GM12878 (cell line): ENCODE results near the gene KMO. TPM values are rescaled to one million over a fixed set of nuclear protein-coding genes. Genes with fewer than 3 reads are reported as not detected.

ENCODE experiments used
- ATAC-seq: fragments of 200-7000 bp; cut with Tn5 transposase; 3 replicates; pipeline ENCODE4 v1.9.1; 2020; ENCODE audit warnings: mild to moderate bottlenecking, moderate library complexity
- BruUV-seq: library from RNA; stranded (reverse); fragments of 400-500 nt; replicated peaks from 2 replicates; lab custom pipeline; 2021; lab: Mats Ljungman, UMichigan
- CTCF ChIA-PET: fragments of 300-600 bp; sonication (Branson Sonifier 250); formaldehyde crosslinking; extraction: SDS; loops from one replicate; lab custom pipeline; 2021; ENCODE audit warnings: inconsistent platforms; lab: Yijun Ruan, JAX
- POLR2A ChIA-PET: fragments of 350-600 bp; formaldehyde crosslinking; extraction: SDS; loops from one replicate; lab custom pipeline; 2021; ENCODE audit warnings: inconsistent platforms; lab: Charles Lee
- RAD21 ChIA-PET: fragments of 300-600 bp; sonication (Branson Sonifier 250); formaldehyde crosslinking; loops from one replicate; lab custom pipeline; 2023; ENCODE audit warnings: antibody characterized with exemption; ENCODE audit not compliant: unreplicated experiment; lab: Charles Lee
- SMC1A ChIA-PET: fragments of 300-600 bp; sonication (Branson Sonifier 250); formaldehyde crosslinking; loops from one replicate; lab custom pipeline; 2023; ENCODE audit not compliant: unreplicated experiment, uncharacterized antibody; lab: Charles Lee
- DNase-seq: peaks from one replicate; pipeline ENCODE4 v3.0.0-alpha.2; 2011; ENCODE audit warnings: low read depth, low spot score
- FAIRE-seq: peaks from 3 replicates; lab custom pipeline; 2011; peaks lifted over from hg19 to GRCh38; lab: Jason Lieb, UNC
- H2AFZ ChIP-seq: 2 replicates; pipeline ENCODE4 v1.6.0; 2011; ENCODE audit warnings: low read depth, low read length, control low read depth; ENCODE audit not compliant: control insufficient read depth
- H3K27ac ChIP-seq: 2 replicates; pipeline ENCODE4 v1.5.1; 2011; ENCODE audit warnings: control low read depth; ENCODE audit not compliant: control insufficient read depth, insufficient read depth
- H3K27me3 ChIP-seq, 2 experiments: replicated peaks in 1 of 2; 2 replicates each; pipeline versions ENCODE4 v1.6.0 to v1.6.1; 2011; ENCODE audit warnings: low read length in 1 of 2; ENCODE audit not compliant: control insufficient read depth in 2 of 2, insufficient read depth in 2 of 2
- H3K36me3 ChIP-seq, 2 experiments: 2 replicates each; pipeline ENCODE4 v1.5.1; 2011; ENCODE audit warnings: low read length in 1 of 2; ENCODE audit not compliant: control insufficient read depth in 2 of 2, insufficient read depth in 2 of 2
- H3K4me1 ChIP-seq: 2 replicates; pipeline ENCODE4 v1.6.1; 2011; ENCODE audit warnings: mild to moderate bottlenecking, low read length, moderate library complexity, mixed read lengths; ENCODE audit not compliant: control insufficient read depth, insufficient read depth
- H3K4me2 ChIP-seq: 2 replicates; pipeline ENCODE4 v1.6.0; 2011; ENCODE audit warnings: control low read depth; ENCODE audit not compliant: control insufficient read depth, insufficient read depth
- H3K4me3 ChIP-seq: fragments of 200-600 bp; sonication (generic); 2 replicates; pipeline ENCODE4 v1.5.1; 2016
- H3K79me2 ChIP-seq: 2 replicates; pipeline ENCODE4 v1.6.0; 2011; ENCODE audit warnings: low read length; ENCODE audit not compliant: control insufficient read depth, insufficient read depth
- H3K9ac ChIP-seq: 2 replicates; pipeline ENCODE4 v1.8.0; 2011; ENCODE audit warnings: low read length, control low read depth, mixed read lengths; ENCODE audit not compliant: control insufficient read depth, insufficient read depth
- H3K9me3 ChIP-seq: replicated peaks from 3 replicates; pipeline ENCODE4 v1.5.1; 2011; ENCODE audit warnings: mild to moderate bottlenecking, low read length; ENCODE audit not compliant: control insufficient read depth, insufficient read depth
- H4K20me1 ChIP-seq: 2 replicates; pipeline ENCODE4 v1.6.0; 2011; ENCODE audit not compliant: control insufficient read depth, insufficient read depth
- ATF3 ChIP-seq: IDR thresholded peaks from 2 replicates; pipeline ENCODE4 v1.6.1; 2011; ENCODE audit warnings: low read depth, mild to moderate bottlenecking, low read length, moderate library complexity, borderline replicate concordance; ENCODE audit errors: extremely low read depth
- CUX1 ChIP-seq: IDR thresholded peaks from 2 replicates; pipeline ENCODE4 v1.6.1; 2012; ENCODE audit warnings: improper control_type of control experiment, low read depth, low read length; ENCODE audit not compliant: insufficient replicate concordance
- E2F8 ChIP-seq: fragments of 450-650 bp; IDR thresholded peaks from 2 replicates; pipeline ENCODE4 v1.6.1; 2018; ENCODE audit warnings: mild to moderate bottlenecking, low read depth, moderate library complexity; ENCODE audit not compliant: partially characterized antibody
- ETV6 ChIP-seq, 2 experiments: fragments of 450-650 bp in 1 of 2; IDR thresholded peaks in 1 of 2; conservative IDR thresholded peaks in 1 of 2; 2 replicates each; pipeline ENCODE4 v1.6.1; 2014; ENCODE audit warnings: antibody characterized with exemption in 1 of 2, borderline replicate concordance in 1 of 2, low read depth in 1 of 2, mild to moderate bottlenecking in 1 of 2, moderate library complexity in 1 of 2
- MTA3 ChIP-seq: IDR thresholded peaks from 2 replicates; pipeline ENCODE4 v1.6.1; 2012; ENCODE audit warnings: low read length, inconsistent platforms, borderline replicate concordance
- POLR2AphosphoS2 ChIP-seq: IDR thresholded peaks from 2 replicates; pipeline ENCODE4 v1.6.1; 2011; ENCODE audit warnings: low read depth, mild to moderate bottlenecking, low read length, improper control_type of control experiment, moderate library complexity
- RAD51 ChIP-seq: fragments of 450-650 bp; IDR thresholded peaks from 2 replicates; pipeline ENCODE4 v1.6.1; 2016; ENCODE audit warnings: moderate library complexity, mild to moderate bottlenecking, inconsistent platforms
- USF2 ChIP-seq: IDR thresholded peaks from 2 replicates; pipeline ENCODE4 v1.6.1; 2011; ENCODE audit warnings: low read depth, low read length, improper control_type of control experiment, borderline replicate concordance
- ZNF207 ChIP-seq: fragments of 450-650 bp; IDR thresholded peaks from 2 replicates; pipeline ENCODE4 v1.6.1; 2014; ENCODE audit warnings: antibody characterized with exemption, mild to moderate bottlenecking, borderline replicate concordance
- ZNF622 ChIP-seq: fragments of 450-650 bp; IDR thresholded peaks from 2 replicates; pipeline ENCODE4 v1.6.1; 2017; ENCODE audit warnings: mild to moderate bottlenecking, inconsistent platforms
- WGBS: methylation state at CpG from one replicate; pipeline ENCODE4 v1.1.6; 2016; ENCODE audit warnings: low lambda C conversion rate; ENCODE audit not compliant: insufficient replicate concordance, insufficient coverage; ENCODE audit errors: missing lambda C conversion rate; 5-methylcytosine and 5-hydroxymethylcytosine counted together
- in situ Hi-C: fragments of 300-500 bp; cut with MboI; formaldehyde crosslinking; loops from 9 replicates; pipeline ENCODE4 v1.14.3; 2018; ENCODE audit warnings: mixed read lengths
- intact Hi-C: fragments of 100-400 bp; cut with micrococcal nuclease; formaldehyde crosslinking; loops from one replicate; pipeline ENCODE4 v1.14.2; 2022; ENCODE audit not compliant: unreplicated experiment
- polyA plus RNA-seq, 11 experiments: library from polyadenylated mRNA; depleted of rRNA in 4 of 11; unstranded in 6 of 11; stranded (reverse) in 5 of 11; fragments of >200 nt; fragmentation: Nextera tagmentation in 4 of 11; fragmentation: Illumina TruSeq in 1 of 11; extraction: Ambion mirVana in 4 of 11; extraction: Trizol in 1 of 11; gene quantifications; 1 replicate in 1 of 11; 2 replicates in 10 of 11; pipeline versions ENCODE4 v1.2.1 to v1.2.3, GENCODE V29; 2011 to 2016; ENCODE audit warnings: inconsistent platforms in 2 of 11, missing spikeins in 2 of 11, low read depth in 1 of 11
- total RNA-seq, 4 experiments: library from RNA; depleted of rRNA in 3 of 4; stranded (reverse); fragments of >200 nt in 3 of 4; fragmentation: Illumina TruSeq in 1 of 4; extraction: Trizol in 1 of 4; gene quantifications; 2 replicates each; pipeline versions ENCODE4 v1.2.1 to v1.2.3, GENCODE V29; 2013 to 2021

Gene KMO
- total and polyA plus RNA-seq, 10 of the 15 experiments (the other 5 are each of a cell fraction or from before 2014, with no cell fraction given): 0.68 to 5.9 (median 1.5) TPM

- TF ChIP-seq ZNF207: no peak
- TF ChIP-seq ZNF622: no peak
- no peak for TF ChIP-seq RAD51
These were observed 109.8 kb downstream of the KMO start (continued) for GRCh38 chr1:241641773-241642592.

- ChIA-PET POLR2A (no interaction called here), CTCF (no interaction called here)
- TF ChIP-seq CUX1: no peak
- no peak for TF ChIP-seq E2F8
- TF ChIP-seq MTA3: no peak
- no peak for TF ChIP-seq ETV6 (conservative IDR thresholded peaks at IDR 0.05 in 1 of 2, IDR thresholded peaks at IDR 0.05 in 1 of 2; ENCODE audit: borderline replicate concordance in 1 of 2, low read depth in 1 of 2)
- TF ChIP-seq ATF3: no peak
- TF ChIP-seq USF2: no peak
- TF ChIP-seq POLR2AphosphoS2: no peak
These were observed 110.4 kb downstream of the KMO start for GRCh38 chr1:241642593-241642944.

More at GRCh38 chr1:241642593-241642944, 110.4 kb downstream of the KMO start:
- peaks cover 22% of the 10 kb centered on the region for H3K79me2 ChIP-seq
- no peaks in the 10 kb centered on the region for H4K20me1 ChIP-seq
- no peak for DNase-seq
- WGBS: 86% methylated on average over 1 of the region's 1 CpG
- ChIA-PET RAD21 (no interaction called here), SMC1A (interaction anchor here (0.8 kb wide), 1 partner anchor 45 kb away, joined by 3 read pairs; no protein-coding TSS in a partner anchor)
- in situ Hi-C loops (no loop called here), intact Hi-C loops (no loop called here)
- no peak overlapping the region for H3K27ac ChIP-seq
- no peaks in the 10 kb centered on the region for H3K27me3 ChIP-seq
- no peak overlapping the region for H2AFZ ChIP-seq
- H3K9me3 ChIP-seq: no peaks in the 10 kb centered on the region; the same call in 2 of the 3 replicates
- H3K4me1 ChIP-seq: peaks cover 5% of the 10 kb centered on the region; the same call in 1 of the 2 replicates
- no peak overlapping the region for H3K4me3 ChIP-seq
- H3K9ac ChIP-seq: no peak overlapping the region
- no peak for ATAC-seq
- no TSS peak for BruUV-seq
- FAIRE-seq: no peak
- no peaks in the 10 kb centered on the region for H3K36me3 ChIP-seq
- H3K4me2 ChIP-seq: no peak overlapping the region
